Uterus (tissue), 2 donors: ENCODE data around the gene NPPC.

Experiments used
- CTCF ChIP-seq, 4 experiments: fragments of 200-600 bp in 2 of 4; fragments of 450-650 bp in 2 of 4; sonication (generic) in 2 of 4; IDR thresholded peaks; one replicate each; pipeline ENCODE4 v1.5.1; 2016 to 2019; ENCODE audit warnings: antibody characterized with exemption in 4 of 4, mild to moderate bottlenecking in 2 of 4, moderate library complexity in 1 of 4
- POLR2A ChIP-seq, 2 donors: fragments of 450-650 bp; IDR thresholded peaks; one replicate each; pipeline ENCODE4 v1.6.1; 2016; ENCODE audit warnings: antibody characterized with exemption in 2 of 2, mild to moderate bottlenecking in 1 of 2, moderate library complexity in 1 of 2

- no peak for TF ChIP-seq CTCF (IDR thresholded peaks at IDR 0.05)
- no peak for TF ChIP-seq POLR2A (IDR thresholded peaks at IDR 0.05)
Observed at GRCh38 chr2:231966886-231967285, 40.7 kb upstream of the NPPC start.
